Brain microvascular endothelial cell (primary cell): Measurements from ENCODE around the gene VPS51.

ENCODE experiments used
- DNase-seq: peaks from one replicate; pipeline ENCODE4 v3.0.0-alpha.2; 2020
- H3K27ac ChIP-seq: fragments of 250-450 bp; sonication (Bioruptor Pico); 2 replicates; pipeline ENCODE4 v1.5.1; 2020; ENCODE audit warnings: mild to moderate bottlenecking, moderate library complexity
- H3K27me3 ChIP-seq: fragments of 250-450 bp; sonication (Bioruptor Pico); replicated peaks from 2 replicates; pipeline ENCODE4 v1.5.1; 2020; ENCODE audit warnings: mild to moderate bottlenecking
- H3K36me3 ChIP-seq: fragments of 250-450 bp; sonication (Bioruptor Pico); replicated peaks from 2 replicates; pipeline ENCODE4 v1.5.1; 2020; ENCODE audit warnings: mild to moderate bottlenecking
- H3K4me3 ChIP-seq: 2 replicates; pipeline ENCODE4 v1.5.1; 2011; ENCODE audit warnings: low read depth, mild to moderate bottlenecking, control low read depth, low read length, moderate library complexity
- CTCF ChIP-seq: IDR thresholded peaks from 2 replicates; pipeline ENCODE4 v1.5.1; 2011; ENCODE audit warnings: low read depth, mild to moderate bottlenecking, moderate library complexity, low read length, control low read depth, inconsistent platforms; ENCODE audit errors: missing control alignments
- in situ Hi-C: cut with HindIII; loops from 2 replicates; pipeline ENCODE4 v1.10.0; 2017; ENCODE audit warnings: low sequenced_read_pairs, low pct_ligation_motif_present

Gene VPS51

GRCh38 chr11:65121447-65121864 is 25.4 kb downstream of the VPS51 start:
- DNase-seq, result no peak
- TF ChIP-seq CTCF, result peak; percentile 3
- peak overlapping the region; percentile 71 for H3K4me3 ChIP-seq
- in situ Hi-C loops, result no loop called here
- H3K27ac ChIP-seq, result peak overlapping the region; percentile 67
- H3K27me3 ChIP-seq, result no peaks in the 10 kb centered on the region
- peaks cover 54% of the 10 kb centered on the region for H3K36me3 ChIP-seq

DNA sequence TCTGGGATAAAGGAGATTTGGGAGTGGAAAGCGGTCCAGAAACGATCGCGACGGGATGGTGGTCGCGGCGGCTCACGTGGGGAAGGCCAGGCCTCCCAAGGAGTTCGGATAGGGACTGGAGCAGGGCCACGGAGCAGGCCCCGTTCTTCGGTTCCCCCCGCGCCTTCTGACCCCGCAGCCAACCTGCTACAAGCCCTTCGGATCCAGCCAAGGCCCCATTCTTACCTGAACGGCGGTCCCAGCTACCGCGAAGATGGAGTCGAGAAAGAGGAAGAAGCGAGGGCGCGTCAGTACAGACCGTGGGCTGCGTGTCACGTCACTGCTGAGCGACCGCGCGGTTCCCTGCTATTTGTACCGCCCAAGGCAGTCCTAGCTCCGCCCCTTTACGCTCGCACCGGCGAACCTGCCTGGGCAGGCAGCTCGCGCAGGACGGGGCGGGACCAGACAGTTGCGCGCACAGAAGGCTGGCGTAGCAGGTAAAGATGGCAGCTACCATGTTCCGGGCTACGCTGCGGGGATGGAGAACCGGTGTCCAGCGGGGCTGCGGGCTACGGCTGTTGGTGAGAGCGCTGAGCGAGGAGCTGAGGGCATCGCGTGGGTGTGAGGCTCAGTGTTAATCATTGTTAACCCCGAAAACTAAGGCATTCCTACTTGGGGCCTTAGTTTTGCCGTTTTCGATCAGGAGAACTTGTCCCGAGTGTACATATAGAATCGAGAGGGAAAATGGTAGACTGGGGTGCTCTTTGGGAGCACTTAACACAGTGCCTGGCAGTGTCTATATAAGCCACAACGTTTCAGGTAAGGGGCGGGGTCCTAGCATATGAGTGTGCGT is 26.1 kb downstream of the VPS51 start, which contains the start of the genes FAU and MRPL49:
TSS of gene FAU (minus strand) at position 270 of the 832 bp plus-strand sequence. CDS start 321 bp downstream, outside the sequence.
TSS of gene MRPL49 (plus strand) at position 457 of the 832 bp plus-strand sequence. CDS start at position 483, 26 bp downstream.
- DNase-seq, result peak; percentile 96
- Histone ChIP-seq H3K27me3 (no peaks in the 10 kb centered on the region), H3K27ac (peak within 1 kb of the TSS; percentile 67), H3K36me3 (peaks cover 59% of the 10 kb centered on the region), H3K4me3 (peak within 1 kb of the TSS; percentile 71)
- no peak for TF ChIP-seq CTCF
- in situ Hi-C loops, result no loop called here

GRCh38 chr11:65124480-65125196 is 28.6 kb downstream of the VPS51 start:
- H3K4me3 ChIP-seq, result no peak overlapping the region
- H3K27ac ChIP-seq, result no peak overlapping the region
- DNase-seq, result no peak
- no peak for TF ChIP-seq CTCF
- H3K36me3 ChIP-seq, result peaks cover 65% of the 10 kb centered on the region
- H3K27me3 ChIP-seq, result no peaks in the 10 kb centered on the region
- in situ Hi-C loops, result no loop called here

- no peak overlapping the region for H3K4me3 ChIP-seq
- H3K27me3 ChIP-seq, result no peaks in the 10 kb centered on the region
- H3K36me3 ChIP-seq, result peaks cover 65% of the 10 kb centered on the region
- no peak for DNase-seq
- TF ChIP-seq CTCF, result no peak
- no peak overlapping the region for H3K27ac ChIP-seq
- in situ Hi-C loops, result no loop called here
Observed at GRCh38 chr11:65125197-65126056, 29.4 kb downstream of the VPS51 start.

GRCh38 chr11:65126624-65127274 is 30.7 kb downstream of the VPS51 start:
- in situ Hi-C loops, result no loop called here
- no peak for TF ChIP-seq CTCF
- Histone ChIP-seq H3K27me3 (no peaks in the 10 kb centered on the region), H3K36me3 (peaks cover 70% of the 10 kb centered on the region), H3K27ac (no peak overlapping the region), H3K4me3 (no peak overlapping the region)
- no peak for DNase-seq
